Measurements from ENCODE around the gene GLCE. TPM values are rescaled to one million over a fixed set of nuclear protein-coding genes. Genes with fewer than 3 reads are reported as not detected.

The GLCE gene
- total and polyA plus RNA-seq, 2 donors (not counting 1 experiment from before 2014, with no cell fraction given), result 21.7 to 23.9 TPM

- no peak for TF ChIP-seq EZH2 (IDR thresholded peaks at IDR 0.05; ENCODE audit: low read length, missing control alignments)
- TF ChIP-seq CTCF (conservative IDR thresholded peaks at IDR 0.05 in 1 of 2, IDR thresholded peaks at IDR 0.05 in 1 of 2; ENCODE audit: low read depth in 1 of 2, low read length in 2 of 2), result no peak
- no peak overlapping the region for H3K27ac ChIP-seq (ENCODE audit: insufficient read depth, low read length)
- H3K79me2 ChIP-seq (ENCODE audit: control insufficient read depth, insufficient read depth, low read length), result no peaks in the 10 kb centered on the region
- H3K9ac ChIP-seq (ENCODE audit: insufficient read depth, low read length), result no peak overlapping the region
- H3K4me3 ChIP-seq (replicated peaks in 1 of 4; ENCODE audit: control extremely low read depth in 1 of 4, insufficient read depth in 1 of 4, low read depth in 3 of 4, low read length in 4 of 4), result no peak overlapping the region
- no peak overlapping the region for H3K4me2 ChIP-seq (ENCODE audit: extremely low read depth, insufficient read depth, low read length)
- no peaks in the 10 kb centered on the region for H3K4me1 ChIP-seq (ENCODE audit: control insufficient read depth, extremely low read depth, insufficient read depth, low read length)
- no peak for DNase-seq (ENCODE audit: low read depth in 2 of 2)
- peaks cover 24% of the 10 kb centered on the region for H3K27me3 ChIP-seq (ENCODE audit: control insufficient read depth, insufficient read depth, low read length)
- no peak overlapping the region for H2AFZ ChIP-seq (ENCODE audit: low read length)
- H4K20me1 ChIP-seq (ENCODE audit: control insufficient read depth, extremely low read depth, insufficient read depth, low read length), result no peaks in the 10 kb centered on the region
- H3K36me3 ChIP-seq (ENCODE audit: control insufficient read depth, insufficient read depth, low read length), result no peaks in the 10 kb centered on the region
- no peaks in the 10 kb centered on the region for H3K9me3 ChIP-seq (ENCODE audit: control insufficient read depth, insufficient read depth, low read depth, low read length)
Observed at GRCh38 chr15:69116391-69116790, 44.0 kb upstream of the GLCE start.

- Histone ChIP-seq H2AFZ (ENCODE audit: low read length) (no peak overlapping the region), H3K9ac (ENCODE audit: insufficient read depth, low read length) (no peak overlapping the region), H4K20me1 (ENCODE audit: control insufficient read depth, extremely low read depth, insufficient read depth, low read length) (no peaks in the 10 kb centered on the region), H3K27ac (ENCODE audit: insufficient read depth, low read length) (no peak overlapping the region), H3K4me2 (ENCODE audit: extremely low read depth, insufficient read depth, low read length) (no peak overlapping the region), H3K27me3 (ENCODE audit: control insufficient read depth, insufficient read depth, low read length) (peaks cover 24% of the 10 kb centered on the region), H3K4me1 (ENCODE audit: control insufficient read depth, extremely low read depth, insufficient read depth, low read length) (no peaks in the 10 kb centered on the region), H3K4me3 (replicated peaks in 1 of 4; ENCODE audit: control extremely low read depth in 1 of 4, insufficient read depth in 1 of 4, low read depth in 3 of 4, low read length in 4 of 4) (no peak overlapping the region), H3K36me3 (ENCODE audit: control insufficient read depth, insufficient read depth, low read length) (no peaks in the 10 kb centered on the region), H3K79me2 (ENCODE audit: control insufficient read depth, insufficient read depth, low read length) (no peaks in the 10 kb centered on the region), H3K9me3 (ENCODE audit: control insufficient read depth, insufficient read depth, low read depth, low read length) (no peaks in the 10 kb centered on the region)
- no peak for TF ChIP-seq EZH2 (IDR thresholded peaks at IDR 0.05; ENCODE audit: low read length, missing control alignments)
- TF ChIP-seq CTCF (conservative IDR thresholded peaks at IDR 0.05 in 1 of 2, IDR thresholded peaks at IDR 0.05 in 1 of 2; ENCODE audit: low read depth in 1 of 2, low read length in 2 of 2), result no peak
- DNase-seq (ENCODE audit: low read depth in 2 of 2), result no peak
Observed at GRCh38 chr15:69117431-69117871, 43.0 kb upstream of the GLCE start.

- H3K27ac ChIP-seq (ENCODE audit: insufficient read depth, low read length), result no peak overlapping the region
- no peaks in the 10 kb centered on the region for H3K79me2 ChIP-seq (ENCODE audit: control insufficient read depth, insufficient read depth, low read length)
- H3K9ac ChIP-seq (ENCODE audit: insufficient read depth, low read length), result no peak overlapping the region
- H3K27me3 ChIP-seq (ENCODE audit: control insufficient read depth, insufficient read depth, low read length), result peaks cover 24% of the 10 kb centered on the region
- no peaks in the 10 kb centered on the region for H3K36me3 ChIP-seq (ENCODE audit: control insufficient read depth, insufficient read depth, low read length)
- H3K9me3 ChIP-seq (ENCODE audit: control insufficient read depth, insufficient read depth, low read depth, low read length), result no peaks in the 10 kb centered on the region
- no peaks in the 10 kb centered on the region for H4K20me1 ChIP-seq (ENCODE audit: control insufficient read depth, extremely low read depth, insufficient read depth, low read length)
- TF ChIP-seq EZH2 (IDR thresholded peaks at IDR 0.05; ENCODE audit: low read length, missing control alignments), result no peak
- no peak for TF ChIP-seq CTCF (conservative IDR thresholded peaks at IDR 0.05 in 1 of 2, IDR thresholded peaks at IDR 0.05 in 1 of 2; ENCODE audit: low read depth in 1 of 2, low read length in 2 of 2)
- no peak overlapping the region for H3K4me3 ChIP-seq (replicated peaks in 1 of 4; ENCODE audit: control extremely low read depth in 1 of 4, insufficient read depth in 1 of 4, low read depth in 3 of 4, low read length in 4 of 4)
- H2AFZ ChIP-seq (ENCODE audit: low read length), result no peak overlapping the region
- DNase-seq (ENCODE audit: low read depth in 2 of 2), result no peak
- H3K4me1 ChIP-seq (ENCODE audit: control insufficient read depth, extremely low read depth, insufficient read depth, low read length), result no peaks in the 10 kb centered on the region
- no peak overlapping the region for H3K4me2 ChIP-seq (ENCODE audit: extremely low read depth, insufficient read depth, low read length)
Observed at GRCh38 chr15:69118089-69118488, 42.3 kb upstream of the GLCE start.

All from fibroblast of lung (primary cell).